ENCODE data around the gene ZNF24. TPM values are rescaled to one million over a fixed set of nuclear protein-coding genes. Genes with fewer than 3 reads are reported as not detected.

Gene ZNF24
- total RNA-seq, 1 experiment from 2014 or later: 56.9 TPM

DNA sequence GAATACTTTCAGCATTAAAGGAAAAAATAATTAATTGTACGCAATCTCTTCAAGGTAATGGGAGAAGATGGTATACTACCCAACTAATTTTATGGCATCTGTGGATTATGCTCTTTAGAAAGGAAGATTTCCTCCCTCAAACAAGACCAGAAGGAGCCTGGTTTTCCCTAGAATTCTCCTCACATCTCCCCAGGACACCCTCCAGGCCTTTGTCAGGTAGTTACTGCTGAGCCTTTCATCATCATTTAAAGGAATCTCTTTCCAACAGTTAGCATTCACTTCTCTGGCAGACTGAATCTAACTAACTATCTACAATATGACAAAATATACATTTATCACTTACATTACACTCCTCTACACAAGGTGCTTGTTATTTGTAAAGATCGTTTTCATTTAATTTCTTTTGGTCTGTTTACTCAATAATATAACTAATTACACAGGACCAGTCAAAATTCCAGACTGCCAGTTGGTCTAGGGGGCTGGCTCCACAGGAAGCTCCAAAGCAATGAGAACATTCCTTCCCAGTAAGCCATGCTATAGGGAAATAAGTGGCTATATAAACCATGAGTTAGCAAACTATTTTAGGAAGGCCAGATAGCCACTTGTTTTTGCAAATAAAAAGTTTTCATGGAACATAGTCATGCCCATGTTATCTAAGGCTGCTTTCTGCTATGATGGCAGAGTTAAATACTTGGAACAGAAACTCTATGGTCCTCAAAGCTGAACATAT, 19.1 kb downstream of the ZNF24 start:
- Mint-ChIP-seq H3K4me1 (peaks cover 9% of the 10 kb centered on the region), H3K9me3 (no peaks in the 10 kb centered on the region), H3K36me3 (no peaks in the 10 kb centered on the region), H3K27ac (peak overlapping the region; percentile 69), H3K27me3 (ENCODE audit: low read depth) (peaks cover 4% of the 10 kb centered on the region), H3K4me3 (no peak overlapping the region)
- POLR2A ChIA-PET: interaction anchor here (1.0 kb wide), 1 partner anchor 35 kb away, joined by 3 read pairs; the partner anchor contains the start of gene ZSCAN30
- ATAC-seq: peak; percentile 92
- TF ChIP-seq FOXP1 (CRISPR knock-in tag; IDR thresholded peaks at IDR 0.05; ENCODE audit: borderline replicate concordance) (no peak), EMX1 (CRISPR knock-in tag; IDR thresholded peaks at IDR 0.05) (no peak), MYBL2 (CRISPR knock-in tag; IDR thresholded peaks at IDR 0.05) (no peak), SMAD3 (CRISPR knock-in tag; IDR thresholded peaks at IDR 0.05; ENCODE audit: borderline replicate concordance) (no peak), ZNF396 (CRISPR knock-in tag; IDR thresholded peaks at IDR 0.05; ENCODE audit: borderline replicate concordance) (no peak), NFATC4 (CRISPR knock-in tag; IDR thresholded peaks at IDR 0.05) (no peak), E2F5 (CRISPR knock-in tag; IDR thresholded peaks at IDR 0.05) (no peak), ZNF232 (CRISPR knock-in tag; IDR thresholded peaks at IDR 0.05) (no peak), PRDM15 (CRISPR knock-in tag; IDR thresholded peaks at IDR 0.05) (no peak), NR3C1 (CRISPR knock-in tag; conservative IDR thresholded peaks at IDR 0.05; ENCODE audit: low read depth) (no peak)
- TF ChIP-seq, protein P1, sequence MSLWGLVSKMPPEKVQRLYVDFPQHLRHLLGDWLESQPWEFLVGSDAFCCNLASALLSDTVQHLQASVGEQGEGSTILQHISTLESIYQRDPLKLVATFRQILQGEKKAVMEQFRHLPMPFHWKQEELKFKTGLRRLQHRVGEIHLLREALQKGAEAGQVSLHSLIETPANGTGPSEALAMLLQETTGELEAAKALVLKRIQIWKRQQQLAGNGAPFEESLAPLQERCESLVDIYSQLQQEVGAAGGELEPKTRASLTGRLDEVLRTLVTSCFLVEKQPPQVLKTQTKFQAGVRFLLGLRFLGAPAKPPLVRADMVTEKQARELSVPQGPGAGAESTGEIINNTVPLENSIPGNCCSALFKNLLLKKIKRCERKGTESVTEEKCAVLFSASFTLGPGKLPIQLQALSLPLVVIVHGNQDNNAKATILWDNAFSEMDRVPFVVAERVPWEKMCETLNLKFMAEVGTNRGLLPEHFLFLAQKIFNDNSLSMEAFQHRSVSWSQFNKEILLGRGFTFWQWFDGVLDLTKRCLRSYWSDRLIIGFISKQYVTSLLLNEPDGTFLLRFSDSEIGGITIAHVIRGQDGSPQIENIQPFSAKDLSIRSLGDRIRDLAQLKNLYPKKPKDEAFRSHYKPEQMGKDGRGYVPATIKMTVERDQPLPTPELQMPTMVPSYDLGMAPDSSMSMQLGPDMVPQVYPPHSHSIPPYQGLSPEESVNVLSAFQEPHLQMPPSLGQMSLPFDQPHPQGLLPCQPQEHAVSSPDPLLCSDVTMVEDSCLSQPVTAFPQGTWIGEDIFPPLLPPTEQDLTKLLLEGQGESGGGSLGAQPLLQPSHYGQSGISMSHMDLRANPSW (CRISPR knock-in tag; conservative IDR thresholded peaks at IDR 0.05; ENCODE audit: low read depth): no peak
- TF ChIP-seq, protein P2, sequence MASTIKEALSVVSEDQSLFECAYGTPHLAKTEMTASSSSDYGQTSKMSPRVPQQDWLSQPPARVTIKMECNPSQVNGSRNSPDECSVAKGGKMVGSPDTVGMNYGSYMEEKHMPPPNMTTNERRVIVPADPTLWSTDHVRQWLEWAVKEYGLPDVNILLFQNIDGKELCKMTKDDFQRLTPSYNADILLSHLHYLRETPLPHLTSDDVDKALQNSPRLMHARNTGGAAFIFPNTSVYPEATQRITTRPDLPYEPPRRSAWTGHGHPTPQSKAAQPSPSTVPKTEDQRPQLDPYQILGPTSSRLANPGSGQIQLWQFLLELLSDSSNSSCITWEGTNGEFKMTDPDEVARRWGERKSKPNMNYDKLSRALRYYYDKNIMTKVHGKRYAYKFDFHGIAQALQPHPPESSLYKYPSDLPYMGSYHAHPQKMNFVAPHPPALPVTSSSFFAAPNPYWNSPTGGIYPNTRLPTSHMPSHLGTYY (CRISPR knock-in tag; IDR thresholded peaks at IDR 0.05): no peak
- TF ChIP-seq, protein P3, sequence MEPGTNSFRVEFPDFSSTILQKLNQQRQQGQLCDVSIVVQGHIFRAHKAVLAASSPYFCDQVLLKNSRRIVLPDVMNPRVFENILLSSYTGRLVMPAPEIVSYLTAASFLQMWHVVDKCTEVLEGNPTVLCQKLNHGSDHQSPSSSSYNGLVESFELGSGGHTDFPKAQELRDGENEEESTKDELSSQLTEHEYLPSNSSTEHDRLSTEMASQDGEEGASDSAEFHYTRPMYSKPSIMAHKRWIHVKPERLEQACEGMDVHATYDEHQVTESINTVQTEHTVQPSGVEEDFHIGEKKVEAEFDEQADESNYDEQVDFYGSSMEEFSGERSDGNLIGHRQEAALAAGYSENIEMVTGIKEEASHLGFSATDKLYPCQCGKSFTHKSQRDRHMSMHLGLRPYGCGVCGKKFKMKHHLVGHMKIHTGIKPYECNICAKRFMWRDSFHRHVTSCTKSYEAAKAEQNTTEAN (CRISPR knock-in tag; IDR thresholded peaks at IDR 0.05): no peak
- no peak for DNase-seq (ENCODE audit: low spot score)
- CTCF ChIA-PET: interaction anchor here (0.7 to 1.3 kb wide), 2 partner anchors 30 to 61 kb away, joined by 4 to 6 read pairs; no protein-coding TSS in a partner anchor

All from WTC11 (cell line).